Tibial nerve (tissue), 4 donors: ENCODE results near the gene OR2S2. TPM values are rescaled to one million over a fixed set of nuclear protein-coding genes. Genes with fewer than 3 reads are reported as not detected.

Experiments
- DNase-seq, 2 donors: peaks; one replicate each; pipeline ENCODE4 v3.0.0-alpha.2; 2019; ENCODE audit warnings: low spot score in 2 of 2
- H3K27ac ChIP-seq, 4 donors: fragments of 200-600 bp; sonication (generic) in 3 of 4; one replicate each; pipeline ENCODE4 v1.5.1; 2017 to 2019; ENCODE audit warnings: mild to moderate bottlenecking in 1 of 4
- H3K27me3 ChIP-seq, 2 donors: fragments of 200-600 bp; sonication (generic) in 1 of 2; one replicate each; pipeline versions ENCODE4 v1.5.1 to v1.6.0; 2017 to 2019
- H3K36me3 ChIP-seq, 3 donors: fragments of 200-600 bp; sonication (generic); one replicate each; pipeline ENCODE4 v1.5.1; 2018 to 2019
- H3K4me1 ChIP-seq, 4 donors: fragments of 200-600 bp; sonication (generic) in 3 of 4; one replicate each; pipeline ENCODE4 v1.5.1; 2017 to 2019
- H3K4me3 ChIP-seq, 4 donors: fragments of 200-600 bp; sonication (generic) in 3 of 4; one replicate each; pipeline ENCODE4 v1.5.1; 2017 to 2019; ENCODE audit warnings: mild to moderate bottlenecking in 1 of 4, moderate library complexity in 1 of 4
- H3K9me3 ChIP-seq, 4 donors: fragments of 200-600 bp; sonication (generic) in 3 of 4; one replicate each; pipeline ENCODE4 v1.5.1; 2017 to 2019
- CTCF ChIP-seq, 5 experiments: fragments of 200-600 bp in 3 of 5; fragments of 450-650 bp in 2 of 5; sonication (generic) in 3 of 5; IDR thresholded peaks; one replicate each; pipeline ENCODE4 v1.5.1; 2016 to 2019; ENCODE audit warnings: antibody characterized with exemption in 5 of 5, mild to moderate bottlenecking in 3 of 5, moderate library complexity in 2 of 5
- EP300 ChIP-seq, 2 donors: sonication (generic); formaldehyde crosslinking; IDR thresholded peaks; one replicate each; pipeline ENCODE4 v1.6.1; 2017; ENCODE audit warnings: antibody characterized with exemption in 2 of 2, mild to moderate bottlenecking in 1 of 2
- POLR2A ChIP-seq, 2 donors: fragments of 450-650 bp; IDR thresholded peaks; one replicate each; pipeline ENCODE4 v1.6.1; 2017; ENCODE audit warnings: antibody characterized with exemption in 2 of 2, mild to moderate bottlenecking in 2 of 2, moderate library complexity in 2 of 2
- WGBS, 2 donors: methylation state at CpG; one replicate each; pipeline ENCODE4 v1.1.5; 2018; 5-methylcytosine and 5-hydroxymethylcytosine counted together
- total RNA-seq, 4 donors: library from RNA; depleted of rRNA; stranded (reverse); fragments of >200 nt; gene quantifications; one replicate each; pipeline ENCODE4 v1.1.0, GENCODE V29; 2016

OR2S2 gene
- total RNA-seq, 4 donors from 2014 or later: not detected

GRCh38 chr9:35952526-35953191 lies 5.3 kb downstream of the OR2S2 start:
- WGBS, 2 donors: 63 to 72% methylated on average over 6 of the region's 6 CpGs
- no peak for TF ChIP-seq CTCF (IDR thresholded peaks at IDR 0.05)
- no peak for TF ChIP-seq POLR2A (IDR thresholded peaks at IDR 0.05)
- no peak for TF ChIP-seq EP300 (IDR thresholded peaks at IDR 0.05)
- Histone ChIP-seq H3K9me3 (no peaks in the 10 kb centered on the region), H3K4me1 (peaks cover 0 to 3% (median 0%) of the 10 kb centered on the region in 4 donors), H3K27ac (no peak overlapping the region), H3K36me3 (no peaks in the 10 kb centered on the region), H3K4me3 (no peak overlapping the region), H3K27me3 (peaks cover 0 to 13% of the 10 kb centered on the region in 2 donors)
- DNase-seq: no peak

- DNase-seq: no peak
- WGBS, 2 donors: 40 to 50% methylated on average over 6 of the region's 6 CpGs
- TF ChIP-seq POLR2A (IDR thresholded peaks at IDR 0.05) (no peak), EP300 (IDR thresholded peaks at IDR 0.05) (no peak), CTCF (IDR thresholded peaks at IDR 0.05) (no peak)
- Histone ChIP-seq H3K9me3 (no peaks in the 10 kb centered on the region), H3K4me3 (no peak overlapping the region), H3K4me1 (peaks cover 0 to 3% (median 0%) of the 10 kb centered on the region in 4 donors), H3K36me3 (no peaks in the 10 kb centered on the region), H3K27me3 (peaks cover 0 to 13% of the 10 kb centered on the region in 2 donors), H3K27ac (no peak overlapping the region)
These were observed 6.2 kb downstream of the OR2S2 start for GRCh38 chr9:35951736-35952135.

- peaks cover 0 to 19% (median 2%) of the 10 kb centered on the region in 4 donors for H3K4me1 ChIP-seq
- H3K4me3 ChIP-seq: no peak overlapping the region
- no peak for DNase-seq
- H3K9me3 ChIP-seq: no peaks in the 10 kb centered on the region
- H3K27me3 ChIP-seq: peaks cover 0 to 7% of the 10 kb centered on the region in 2 donors
- no peak for TF ChIP-seq POLR2A (IDR thresholded peaks at IDR 0.05)
- no peak for TF ChIP-seq CTCF (IDR thresholded peaks at IDR 0.05)
- no peak for TF ChIP-seq EP300 (IDR thresholded peaks at IDR 0.05)
- 42 to 60% methylated on average over 2 of the region's 2 CpGs for WGBS, 2 donors
- H3K27ac ChIP-seq: no peak overlapping the region
- H3K36me3 ChIP-seq: no peaks in the 10 kb centered on the region
These were observed 9.0 kb downstream of the OR2S2 start for GRCh38 chr9:35948901-35949318.

GRCh38 chr9:35948451-35948850 lies 9.5 kb downstream of the OR2S2 start:
- H3K27me3 ChIP-seq: peaks cover 0 to 6% of the 10 kb centered on the region in 2 donors
- H3K4me3 ChIP-seq: no peak overlapping the region
- no peaks in the 10 kb centered on the region for H3K9me3 ChIP-seq
- 73 to 82% methylated on average over 2 of the region's 2 CpGs for WGBS, 2 donors
- no peaks in the 10 kb centered on the region for H3K36me3 ChIP-seq
- H3K4me1 ChIP-seq: peaks cover 0 to 19% (median 2%) of the 10 kb centered on the region in 4 donors
- TF ChIP-seq EP300 (IDR thresholded peaks at IDR 0.05) (no peak), POLR2A (IDR thresholded peaks at IDR 0.05) (no peak), CTCF (IDR thresholded peaks at IDR 0.05) (no peak)
- no peak overlapping the region for H3K27ac ChIP-seq
- no peak for DNase-seq

GRCh38 chr9:35945341-35946018 lies 12.5 kb downstream of the OR2S2 start:
- Histone ChIP-seq H3K9me3 (no peaks in the 10 kb centered on the region), H3K4me1 (peaks cover 0 to 16% (median 4%) of the 10 kb centered on the region in 4 donors), H3K4me3 (peak overlapping the region in 1 of 4 donors; percentile 29), H3K27ac (peak overlapping the region in 2 of 4 donors; percentile 23 to 69), H3K36me3 (no peaks in the 10 kb centered on the region), H3K27me3 (no peaks in the 10 kb centered on the region)
- 28 to 29% methylated on average over 10 of the region's 10 CpGs for WGBS, 2 donors
- peak; percentile 78 to 86 for DNase-seq
- TF ChIP-seq EP300 (IDR thresholded peaks at IDR 0.05) (peak in 1 of 2 donors; percentile 66), CTCF (IDR thresholded peaks at IDR 0.05) (peak; percentile 75 to 88 (median 79)), POLR2A (IDR thresholded peaks at IDR 0.05) (no peak)
